HG03378 (cell line): ENCODE measurements around the gene C2orf76.
A peak's percentile ranks its signal among the peaks of the same experiment; 100 is the strongest.
"Not testable (repeated sequence)": the region's sequence is repeated elsewhere in the genome, so short reads cannot be mapped to it uniquely, and the experiment has no call there.

ENCODE experiments used
- ATAC-seq: cut with Tn5 transposase; IDR thresholded peaks from one replicate; pipeline ENCODE4 v1.9.1; 2021; ENCODE audit warnings: mild to moderate bottlenecking, moderate library complexity; ENCODE audit not compliant: unreplicated experiment

C2orf76 gene

DNA sequence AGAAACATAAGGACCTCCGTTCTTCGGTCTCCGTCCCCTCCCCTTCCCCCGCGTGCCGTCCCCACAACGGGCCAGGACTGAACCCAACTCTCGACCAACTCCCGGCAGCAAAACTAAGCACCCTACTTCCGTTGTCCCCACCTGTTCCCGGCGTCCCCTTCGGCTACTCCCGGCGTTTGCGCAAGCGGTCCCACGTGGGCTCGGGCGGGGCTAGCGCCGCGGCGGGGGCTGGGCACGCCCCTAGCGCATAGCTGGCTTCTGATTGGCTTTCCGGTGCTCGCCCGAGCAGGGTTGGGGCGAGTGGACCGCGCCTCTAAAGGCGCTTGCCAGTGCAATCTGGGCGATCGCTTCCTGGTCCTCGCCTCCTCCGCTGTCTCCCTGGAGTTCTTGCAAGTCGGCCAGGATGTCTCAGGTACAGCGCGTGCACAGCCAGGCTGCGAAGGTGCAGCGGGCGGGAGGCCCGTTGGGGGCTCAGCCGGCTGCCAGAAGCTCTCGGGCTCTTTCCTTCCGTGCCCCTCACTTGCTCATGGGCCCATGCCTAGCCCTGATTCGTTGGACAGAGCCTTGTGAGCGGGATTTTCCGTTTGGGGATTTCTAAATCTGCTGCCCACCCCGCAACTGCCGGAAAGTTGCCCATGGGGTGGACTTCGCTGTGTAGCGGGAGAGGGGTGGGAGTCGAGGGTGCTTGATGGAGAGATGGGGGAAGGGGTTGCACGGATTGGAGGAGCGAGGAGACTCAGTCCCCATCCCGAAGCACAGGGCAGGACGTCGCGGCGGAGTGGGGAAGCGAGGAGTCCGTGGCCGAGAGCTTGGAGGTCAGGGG is at the start of gene C2orf76, which contains the start of gene DBI:
Gene C2orf76, minus strand, starts transcription at position 186 of the 823 bp plus-strand sequence. CDS start 26,875 bp downstream, outside the sequence.
Gene DBI, plus strand, starts transcription at position 329 of the 823 bp plus-strand sequence. Its CDS starts 75 bp downstream, at position 404.
- peak; percentile 95 for ATAC-seq

DNA sequence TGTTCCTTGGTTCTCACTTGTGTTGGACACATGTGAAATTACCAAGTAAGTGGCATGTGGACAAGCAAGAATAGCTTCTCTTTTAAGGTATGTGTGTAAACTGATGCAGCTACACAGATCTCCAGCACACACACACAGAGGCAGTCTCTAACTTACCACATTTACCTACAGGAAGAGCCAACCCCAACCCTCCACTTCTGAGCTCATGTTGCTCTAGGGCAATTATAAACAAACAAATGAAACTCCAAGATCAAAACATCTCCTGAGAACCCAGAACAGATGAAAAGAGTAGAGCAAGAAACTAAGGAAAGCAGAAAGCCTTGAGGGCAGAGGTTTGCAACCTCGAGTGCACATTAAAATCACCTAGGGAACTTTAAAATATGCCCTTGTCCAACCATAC is 49.0 kb upstream of the C2orf76 start:
- ATAC-seq, result no peak

DNA sequence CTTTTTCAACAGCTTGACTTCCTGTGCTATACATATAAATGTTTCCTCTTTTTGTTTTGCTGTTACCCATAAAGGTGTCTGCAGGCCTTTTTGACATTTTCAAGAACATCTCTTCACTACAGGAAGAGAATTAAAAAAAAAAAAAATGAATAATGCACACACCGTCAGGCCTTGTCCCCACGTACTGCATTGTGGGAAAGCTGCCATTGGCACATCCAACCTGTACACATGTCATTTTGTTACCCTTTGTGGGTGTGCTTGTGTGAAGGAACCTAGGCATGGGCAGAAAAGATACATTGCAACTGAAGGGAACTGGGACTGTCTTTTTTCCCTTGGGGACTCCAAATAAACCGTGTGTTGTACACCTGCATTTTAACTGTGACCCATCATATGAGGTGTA is 48.3 kb upstream of the C2orf76 start:
- no peak for ATAC-seq

DNA sequence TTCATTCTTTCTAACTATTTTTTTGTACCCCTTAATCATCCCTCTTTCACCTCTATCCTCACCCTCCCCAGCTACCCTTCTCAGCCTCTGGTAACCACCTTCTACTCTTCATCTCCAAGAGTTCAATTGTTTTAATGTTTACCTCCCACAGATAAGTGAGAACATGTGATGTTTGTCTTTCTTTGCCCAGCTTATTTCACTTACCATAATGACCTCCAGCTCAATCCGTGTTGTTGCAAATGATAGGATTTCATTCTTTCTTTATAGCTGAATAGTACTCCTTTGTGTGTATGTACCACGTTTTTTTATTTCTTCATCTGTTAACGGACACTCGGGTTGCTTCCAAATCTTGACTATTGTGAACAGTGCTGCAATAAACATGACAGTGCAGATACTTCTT is 42.9 kb upstream of the C2orf76 start:
- ATAC-seq, result no peak

DNA sequence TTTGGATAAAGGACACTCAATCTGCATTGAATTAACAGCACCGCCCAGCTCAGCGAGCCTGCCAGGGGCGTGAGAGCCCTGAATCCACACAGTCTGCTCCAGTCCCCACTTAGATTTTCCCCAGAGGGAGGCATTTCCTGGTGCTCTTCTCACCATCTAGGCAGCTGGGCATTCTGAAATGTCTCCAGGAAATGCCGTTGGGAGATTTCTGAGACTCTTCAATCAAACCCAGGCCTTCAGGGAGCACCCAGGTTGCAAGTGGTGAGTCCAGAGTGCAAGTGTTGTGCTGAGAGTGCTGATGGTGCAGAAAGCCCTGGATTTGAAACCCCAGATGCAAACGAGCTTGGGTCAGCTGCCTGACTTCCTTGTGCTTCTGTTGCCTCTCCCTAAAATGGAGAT is 41.6 kb upstream of the C2orf76 start:
- ATAC-seq, result no peak

DNA sequence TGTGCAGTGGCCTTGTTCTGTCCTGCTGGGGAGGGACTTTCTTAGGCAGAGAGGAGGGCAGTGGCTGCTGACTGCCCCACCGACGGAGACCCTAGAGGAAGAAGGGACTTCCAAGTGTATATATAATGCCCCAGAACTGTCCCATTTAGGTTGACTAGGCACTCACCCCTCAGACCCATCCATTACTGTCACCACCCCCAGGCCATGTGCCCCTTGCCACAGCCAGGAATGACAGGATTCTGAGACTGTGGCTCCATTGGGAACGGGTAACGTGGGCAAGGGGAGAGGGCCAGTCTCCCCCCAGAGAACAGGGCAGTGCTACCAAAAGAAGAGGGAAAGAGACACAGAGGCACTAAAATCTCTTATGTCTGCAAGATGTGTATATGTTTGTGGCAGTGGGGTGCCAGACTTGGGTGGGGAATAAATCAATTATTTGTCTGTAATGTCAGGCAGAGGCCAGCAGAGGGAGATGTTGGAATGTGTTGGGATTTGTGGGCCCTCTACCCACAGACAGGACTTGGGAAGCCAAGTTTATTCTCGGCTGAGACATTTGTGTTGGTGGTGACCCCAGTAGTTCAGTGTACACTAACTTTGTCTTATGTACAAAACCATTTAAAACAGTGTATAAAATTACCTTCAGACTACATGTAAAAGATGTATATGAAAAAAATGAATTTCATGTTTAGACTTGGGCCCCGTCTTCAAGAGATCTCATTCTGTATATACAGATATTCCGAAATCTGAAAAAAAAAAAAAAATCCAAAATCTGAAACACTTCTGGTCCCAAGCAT is 41.0 kb upstream of the C2orf76 start:
- ATAC-seq, result peak; percentile 51

DNA sequence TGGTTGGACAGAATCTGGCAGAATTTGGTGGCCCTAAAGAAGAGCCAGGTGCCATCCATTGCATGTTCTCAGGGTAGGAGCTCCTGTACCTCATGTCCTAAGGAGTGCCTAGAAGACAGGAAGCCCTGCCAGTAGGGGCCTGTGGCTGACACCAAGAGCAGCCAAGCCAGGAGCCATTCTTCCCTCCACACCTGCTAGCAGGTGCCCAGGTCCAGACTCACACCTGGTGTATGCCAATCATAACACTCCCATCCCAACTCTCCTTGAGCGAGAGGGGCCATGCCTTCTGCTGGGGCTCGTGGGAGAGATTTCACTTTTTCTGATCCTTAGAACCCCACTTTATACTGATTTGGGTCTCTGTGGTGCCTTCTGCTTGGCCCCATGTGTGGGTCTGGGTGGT is 38.5 kb upstream of the C2orf76 start:
- ATAC-seq, result no peak

DNA sequence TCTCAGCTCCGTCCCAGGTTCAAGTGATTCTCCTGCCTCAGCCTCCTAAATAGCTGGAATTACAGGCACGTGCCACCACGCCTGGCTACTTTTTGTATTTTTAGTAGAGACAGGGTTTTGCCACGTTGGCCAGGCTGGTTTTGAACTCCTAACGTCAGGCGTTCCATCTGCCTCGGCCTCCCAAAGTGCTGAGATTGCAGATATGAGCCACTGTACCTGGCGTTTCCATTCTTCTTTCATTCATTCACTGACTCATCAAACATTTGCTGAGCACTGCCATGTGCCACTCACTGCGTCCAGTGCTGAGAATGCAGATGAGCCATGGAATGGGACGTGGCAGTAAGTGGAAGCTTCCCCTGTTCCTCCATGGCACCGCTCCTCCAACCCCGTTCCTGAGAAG is 37.0 kb upstream of the C2orf76 start:
- not testable (repeated sequence) for ATAC-seq

DNA sequence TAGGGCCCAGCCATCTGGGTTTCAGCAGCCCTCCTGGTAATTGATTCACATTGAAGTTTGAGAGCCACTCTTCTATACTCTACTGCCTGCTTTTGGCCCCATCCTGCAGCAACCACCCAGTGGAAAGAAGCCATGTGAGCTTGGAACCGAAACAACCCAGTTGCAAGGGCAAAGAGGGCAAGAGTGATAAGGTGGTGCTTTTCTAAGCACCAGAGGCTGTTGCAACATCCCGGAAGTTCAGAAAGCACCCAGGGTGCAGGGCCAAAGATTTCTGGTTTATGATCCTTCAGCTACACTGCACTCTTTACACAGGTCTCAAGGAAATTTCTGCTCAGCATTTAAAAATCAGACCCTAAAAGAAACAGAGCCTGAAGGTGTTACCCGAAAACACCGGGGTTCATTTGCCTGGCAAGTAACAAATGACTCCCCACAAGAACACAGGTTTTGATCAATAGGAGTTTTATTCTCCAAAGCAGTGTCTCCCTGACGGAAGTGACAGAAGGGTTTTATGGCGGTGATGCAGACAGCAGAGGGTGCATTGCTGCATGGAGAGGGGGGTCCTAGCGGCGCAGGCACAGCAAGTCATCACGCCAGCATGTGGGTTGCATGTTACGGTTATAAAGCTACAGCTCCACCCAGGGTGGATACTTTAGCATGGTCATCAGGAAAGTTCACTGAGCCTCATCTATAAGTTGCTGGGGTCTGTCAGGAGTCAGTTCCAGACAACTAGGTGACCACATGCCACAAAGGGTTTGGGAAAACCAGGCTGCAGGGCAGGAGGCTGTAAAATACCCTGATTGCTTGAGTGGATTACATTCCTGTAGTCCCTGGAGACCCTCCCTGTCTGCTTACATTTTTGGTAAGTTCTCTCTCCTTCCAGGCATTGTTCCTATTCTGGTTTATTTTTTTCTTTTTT is 36.3 kb upstream of the C2orf76 start:
- no peak for ATAC-seq

DNA sequence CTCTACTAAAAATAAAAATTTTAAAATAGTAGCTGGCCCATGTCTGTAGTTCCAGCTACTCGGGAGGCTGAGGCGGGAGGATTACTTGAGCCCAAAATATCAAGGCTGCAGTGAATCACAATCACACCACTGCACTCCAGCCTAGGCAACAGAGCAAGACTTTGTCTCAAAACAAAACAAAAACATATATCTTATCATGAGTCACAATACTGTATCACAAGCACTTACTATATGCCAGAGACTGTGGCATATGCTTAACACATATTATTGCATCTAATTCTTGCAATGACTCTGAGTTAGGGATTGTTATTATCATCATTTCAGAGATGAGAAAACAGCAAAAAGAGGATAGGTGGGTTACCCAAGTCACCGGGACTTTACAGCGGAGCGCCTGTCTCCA is 35.5 kb upstream of the C2orf76 start:
- no peak for ATAC-seq

DNA sequence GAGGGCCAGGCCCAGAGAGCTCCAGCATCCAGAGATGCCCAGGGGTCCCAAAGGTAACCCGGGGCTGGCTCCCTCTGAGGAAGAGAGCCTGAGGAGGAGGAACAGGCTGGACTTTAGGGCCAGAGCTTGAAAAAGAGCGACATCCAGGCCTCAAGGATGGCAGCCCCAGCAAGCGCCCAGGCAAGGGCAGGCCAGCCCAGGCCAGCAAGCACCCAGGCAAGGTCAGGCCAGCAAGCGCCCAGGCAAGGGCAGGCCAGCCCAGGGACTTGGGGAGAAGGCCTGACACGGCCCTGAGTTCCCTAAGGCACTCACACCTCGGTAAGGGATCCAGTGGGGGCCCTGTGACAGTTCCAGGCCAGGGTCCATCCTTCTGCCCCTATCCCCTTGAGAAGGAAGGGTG is 30.6 kb upstream of the C2orf76 start:
- ATAC-seq, result no peak

DNA sequence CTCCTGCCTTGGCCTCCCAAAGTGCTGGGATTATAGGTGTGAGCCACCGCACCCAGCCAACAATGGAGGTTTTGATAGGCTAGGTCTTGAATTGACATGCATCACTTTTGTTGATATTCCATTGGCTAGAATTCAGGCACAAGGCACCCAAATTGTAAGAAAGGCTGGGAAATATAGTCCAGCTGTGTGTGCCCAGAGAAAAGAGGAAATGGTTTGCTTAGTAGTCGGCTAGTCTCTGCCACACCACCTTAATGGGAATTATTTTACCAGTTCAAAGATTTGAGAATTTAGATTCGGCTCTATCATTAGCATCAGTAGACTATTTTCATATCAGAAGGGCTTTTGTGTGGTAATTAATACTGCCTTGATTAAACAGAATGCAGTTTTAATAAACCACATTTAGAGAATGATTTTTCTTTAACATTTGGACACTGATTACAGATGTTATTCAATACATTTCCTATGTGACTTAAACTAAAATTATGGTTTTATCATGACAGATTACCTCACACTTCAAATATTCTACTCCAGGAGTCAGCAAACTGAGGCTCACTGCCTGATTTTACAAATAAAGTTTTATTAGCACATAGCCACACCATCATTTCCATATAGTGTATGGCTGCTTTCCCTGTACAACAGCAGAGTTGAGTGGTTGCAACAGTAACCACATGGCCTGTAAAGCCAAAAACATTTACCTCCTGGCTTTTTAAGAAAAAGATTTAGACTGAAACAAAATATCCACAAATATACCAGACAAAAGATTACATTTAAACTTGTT is 27.5 kb upstream of the C2orf76 start:
- ATAC-seq, result no peak

DNA sequence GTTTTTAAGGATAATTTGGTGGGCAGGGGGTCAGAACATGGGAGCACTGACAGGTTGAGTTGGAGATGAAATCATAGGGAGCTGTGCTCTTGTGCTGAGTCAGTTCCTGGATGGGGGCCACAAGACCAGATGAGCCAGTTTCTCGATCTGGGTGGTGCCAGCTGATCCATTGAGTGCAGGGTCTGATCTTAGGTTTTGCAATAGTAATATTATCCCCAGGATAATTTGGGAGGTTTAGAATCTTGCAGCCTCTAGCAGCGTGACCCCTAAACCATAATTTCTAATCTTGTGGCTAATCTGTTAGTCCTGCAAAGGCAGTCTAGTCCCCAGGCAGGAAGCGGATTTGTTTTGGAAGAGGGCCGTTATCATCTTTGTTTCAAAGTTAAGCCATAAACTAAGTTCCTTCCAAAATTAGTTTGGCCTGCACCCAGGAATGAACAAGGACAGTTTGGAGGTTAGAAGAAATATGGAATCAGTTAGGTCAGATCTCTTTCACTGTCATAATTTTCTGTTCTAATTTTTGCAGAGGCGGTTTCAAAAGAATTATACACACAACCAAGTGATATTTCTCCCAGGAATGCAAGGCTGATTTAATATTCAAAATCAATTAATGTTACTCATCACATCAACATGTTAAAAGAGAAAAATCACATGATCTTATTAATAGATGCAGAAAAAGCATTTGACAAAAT is 23.1 kb upstream of the C2orf76 start:
- ATAC-seq, result no peak

DNA sequence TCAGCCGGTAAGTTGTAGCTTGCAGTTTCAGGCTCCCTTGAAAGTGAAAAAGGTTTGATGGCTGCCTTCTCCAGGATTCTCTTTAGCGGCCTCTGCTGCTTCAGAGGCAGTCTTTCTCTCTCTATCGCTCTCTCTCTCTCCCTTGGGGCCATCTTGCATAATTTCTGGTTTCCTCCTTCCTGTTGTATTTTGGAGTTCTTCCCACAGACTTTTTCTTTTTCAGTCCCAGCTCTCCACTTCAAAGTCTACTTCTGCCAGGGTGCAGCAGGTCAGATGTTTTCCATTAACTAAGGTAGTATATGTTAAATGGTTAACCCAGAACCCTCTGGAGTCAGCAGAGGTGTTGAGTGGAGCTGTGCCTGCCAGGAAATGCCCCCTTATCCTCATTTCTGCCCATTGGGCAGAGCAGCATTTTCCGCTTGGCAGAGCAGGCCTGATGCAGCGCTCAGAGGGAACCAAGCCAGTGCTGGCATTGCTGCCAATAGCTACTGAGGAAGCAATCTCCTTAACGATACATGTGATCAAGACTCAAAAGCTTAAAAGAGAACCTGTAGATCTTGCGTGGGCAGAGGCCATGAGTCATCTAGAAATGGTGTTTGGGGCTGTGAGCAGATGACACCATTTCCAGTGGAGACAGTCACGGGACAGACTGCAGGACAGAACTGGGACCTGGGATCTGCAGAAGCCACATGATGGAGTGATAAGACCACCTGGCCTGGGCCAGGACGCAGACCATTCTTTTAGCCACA is 20.9 kb upstream of the C2orf76 start:
- peak; percentile 90 for ATAC-seq

DNA sequence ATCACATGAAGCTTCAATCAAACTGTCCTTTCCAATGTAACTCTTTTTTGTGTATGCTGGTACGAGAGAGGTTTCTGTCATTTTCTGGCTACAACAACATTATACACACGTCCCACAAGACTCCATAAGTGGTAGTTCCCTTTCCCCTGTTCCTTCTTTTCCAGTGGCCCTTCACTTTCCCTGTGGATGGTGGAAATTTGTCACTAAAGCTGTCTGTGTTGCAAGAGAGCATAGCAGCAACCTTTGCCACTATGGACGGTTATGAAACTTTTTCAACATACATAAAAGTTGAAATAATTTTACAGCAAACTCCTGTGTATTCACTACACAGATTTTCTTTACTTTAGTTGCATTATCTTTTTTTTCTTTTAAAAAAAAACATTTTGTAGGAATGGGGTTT is 18.8 kb upstream of the C2orf76 start:
- no peak for ATAC-seq

DNA sequence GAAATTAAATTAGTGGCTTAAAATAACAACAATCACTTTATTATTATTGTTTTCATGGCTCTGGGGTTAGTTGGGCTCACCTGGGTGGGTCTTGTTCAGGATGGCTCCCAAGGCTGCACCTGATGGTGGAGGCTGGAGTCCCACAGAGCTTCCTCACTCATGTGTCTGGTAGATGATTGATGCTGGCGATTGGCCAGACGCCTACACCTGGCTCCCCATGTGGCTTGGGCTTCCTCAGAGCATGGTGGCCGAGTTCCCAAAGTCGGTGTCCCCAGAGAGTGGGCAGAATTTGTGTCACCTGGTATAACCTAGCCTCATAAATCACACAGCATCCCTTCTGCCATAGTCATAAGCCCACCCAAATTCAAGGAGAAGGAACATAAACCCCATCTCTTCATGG is 18.3 kb upstream of the C2orf76 start:
- no peak for ATAC-seq

DNA sequence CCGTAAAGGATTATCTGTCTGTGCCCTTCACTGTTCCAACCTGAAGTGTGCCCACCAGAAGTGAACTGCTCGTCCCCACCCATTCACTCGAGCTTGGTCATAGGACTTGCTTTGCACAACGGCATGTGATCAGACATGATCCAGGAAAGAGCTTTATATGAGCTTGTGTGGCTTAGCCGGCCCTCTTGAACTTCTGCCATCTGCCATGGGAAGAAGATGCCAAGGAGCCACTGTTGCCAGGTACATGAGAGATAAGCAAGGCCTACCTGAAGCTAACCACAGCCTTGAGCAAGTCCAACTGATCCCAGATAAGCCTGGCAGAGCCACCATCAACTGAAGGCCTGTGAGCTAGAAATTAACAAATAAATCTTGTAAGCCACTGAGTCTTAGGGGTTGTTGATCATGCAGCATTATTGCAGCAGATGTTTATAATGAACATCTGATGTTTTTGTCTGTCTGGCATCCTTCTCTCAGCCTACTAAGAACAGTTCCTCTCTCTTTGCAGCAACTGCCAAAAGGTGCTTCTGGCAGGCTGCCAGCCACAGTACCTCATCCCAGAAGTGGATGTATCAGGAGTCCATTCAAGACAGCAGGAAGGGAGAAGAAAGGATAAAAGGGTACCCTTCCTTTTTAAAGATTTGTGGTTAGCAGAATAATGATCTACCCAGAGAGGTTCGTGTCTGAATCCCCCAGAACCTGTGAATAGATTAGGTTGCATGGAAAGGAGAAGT is 16.9 kb upstream of the C2orf76 start:
- ATAC-seq, result no peak

DNA sequence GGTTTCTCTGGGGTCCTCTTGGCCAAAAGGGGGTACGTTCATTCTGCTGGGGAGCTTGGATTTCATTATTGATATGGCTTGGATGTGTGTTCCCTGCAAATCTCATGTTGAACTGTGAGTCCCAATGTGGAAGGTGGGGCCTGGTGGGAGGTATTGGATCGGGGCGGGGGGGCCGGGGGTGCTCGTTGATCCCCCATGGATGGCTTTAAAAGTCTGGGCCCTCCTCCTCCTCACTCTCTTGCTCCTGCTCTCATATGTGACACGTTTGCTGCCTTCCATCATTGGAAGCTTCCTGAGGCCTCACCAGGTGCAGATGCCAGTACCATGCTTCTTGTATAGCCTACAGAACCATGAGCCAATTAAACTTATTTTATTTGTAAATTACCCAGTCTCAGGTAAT is 11.9 kb upstream of the C2orf76 start:
- no peak for ATAC-seq
